HepG2 (cell line): ENCODE data around the gene JKAMP. TPM values are rescaled to one million over a fixed set of nuclear protein-coding genes. Genes with fewer than 3 reads are reported as not detected.

Source experiments
- ATF4 ChIP-seq, 2 experiments: fragments of 450-650 bp in 1 of 2; sonication (generic) in 1 of 2; formaldehyde crosslinking; IDR thresholded peaks; 2 replicates each; pipeline versions ENCODE4 v1.5.0 to v1.8.0; 2020 to 2022; ENCODE audit warnings: mild to moderate bottlenecking in 1 of 2, missing genetic modification reagents in 1 of 2
- CHD2 ChIP-seq: IDR thresholded peaks from 2 replicates; pipeline ENCODE4 v1.6.1; 2011; ENCODE audit warnings: low read depth, low read length, improper control_type of control experiment
- CREB1 ChIP-seq, 2 experiments: fragments of 450-650 bp in 1 of 2; IDR thresholded peaks; 2 replicates each; pipeline ENCODE4 v1.6.1; 2016 to 2017; ENCODE audit warnings: control low read depth in 1 of 2, mild to moderate bottlenecking in 1 of 2, missing compliant biosample characterization in 1 of 2, missing genetic modification characterization in 1 of 2
- KLF11 ChIP-seq: IDR thresholded peaks from 2 replicates; pipeline ENCODE4 v1.6.1; 2016; ENCODE audit warnings: missing compliant biosample characterization
- KLF15 ChIP-seq: sonication (generic); formaldehyde crosslinking; IDR thresholded peaks from 2 replicates; pipeline ENCODE4 v1.8.1; 2023; ENCODE audit warnings: borderline replicate concordance, mild to moderate bottlenecking, inconsistent platforms, missing genetic modification reagents, mixed read lengths
- MAFG ChIP-seq: sonication (generic); formaldehyde crosslinking; IDR thresholded peaks from 2 replicates; pipeline ENCODE4 v1.5.1; 2020; ENCODE audit warnings: mild to moderate bottlenecking, missing genetic modification reagents
- MIER3 ChIP-seq: IDR thresholded peaks from 2 replicates; pipeline ENCODE4 v1.6.1; 2016; ENCODE audit warnings: missing compliant biosample characterization, borderline replicate concordance
- MTF2 ChIP-seq: sonication (generic); formaldehyde crosslinking; IDR thresholded peaks from 2 replicates; pipeline ENCODE4 v1.5.0; 2020; ENCODE audit warnings: missing genetic modification reagents, borderline replicate concordance
- NRL ChIP-seq: sonication (generic); formaldehyde crosslinking; IDR thresholded peaks from 2 replicates; pipeline ENCODE4 v1.5.0; 2020; ENCODE audit warnings: missing genetic modification reagents, mild to moderate bottlenecking, moderate library complexity, borderline replicate concordance
- PAWR ChIP-seq: sonication (generic); formaldehyde crosslinking; IDR thresholded peaks from 2 replicates; pipeline ENCODE4 v1.4.0; 2020; ENCODE audit warnings: missing genetic modification reagents, mild to moderate bottlenecking, borderline replicate concordance
- TARDBP ChIP-seq: sonication (generic); formaldehyde crosslinking; IDR thresholded peaks from 2 replicates; pipeline ENCODE4 v1.8.0; 2022; ENCODE audit warnings: mild to moderate bottlenecking, missing genetic modification reagents
- XRCC5 ChIP-seq: fragments of 200-400 bp; formaldehyde crosslinking; optimal IDR thresholded peaks from 2 replicates; pipeline ENCODE3; 2017; ENCODE audit warnings: mild to moderate bottlenecking, low read length
- ZBTB20 ChIP-seq: sonication (generic); formaldehyde crosslinking; IDR thresholded peaks from 2 replicates; pipeline ENCODE4 v1.8.1; 2023; ENCODE audit warnings: missing genetic modification reagents, low read depth, mild to moderate bottlenecking, borderline replicate concordance
- ZBTB44 ChIP-seq: sonication (generic); formaldehyde crosslinking; IDR thresholded peaks from 2 replicates; pipeline ENCODE4 v1.4.0; 2020; ENCODE audit warnings: missing genetic modification reagents
- ZFAT ChIP-seq: sonication (generic); formaldehyde crosslinking; conservative IDR thresholded peaks from 2 replicates; pipeline ENCODE4 v1.8.1; 2023; ENCODE audit warnings: missing genetic modification reagents, inconsistent platforms
- ZFP36L1 ChIP-seq: sonication (generic); formaldehyde crosslinking; IDR thresholded peaks from 2 replicates; pipeline ENCODE4 v1.8.0; 2022; ENCODE audit warnings: mild to moderate bottlenecking, missing genetic modification reagents, moderate library complexity
- ZFP41 ChIP-seq: sonication (generic); formaldehyde crosslinking; IDR thresholded peaks from 2 replicates; pipeline ENCODE4 v1.4.0; 2020; ENCODE audit warnings: mild to moderate bottlenecking, missing genetic modification reagents, borderline replicate concordance
- ZNF329 ChIP-seq: sonication (generic); formaldehyde crosslinking; IDR thresholded peaks from 2 replicates; pipeline ENCODE4 v1.9.0; 2021; ENCODE audit warnings: low read depth, mild to moderate bottlenecking, missing genetic modification reagents
- ZNF331 ChIP-seq: sonication (generic); formaldehyde crosslinking; IDR thresholded peaks from 2 replicates; pipeline ENCODE4 v1.4.0; 2020; ENCODE audit warnings: missing genetic modification reagents
- ZNF512 ChIP-seq: sonication (generic); formaldehyde crosslinking; IDR thresholded peaks from 2 replicates; pipeline ENCODE4 v1.4.0; 2020; ENCODE audit warnings: mild to moderate bottlenecking, missing genetic modification reagents
- ZNF563 ChIP-seq: sonication (generic); formaldehyde crosslinking; IDR thresholded peaks from 2 replicates; pipeline ENCODE4 v1.8.0; 2022; ENCODE audit warnings: mild to moderate bottlenecking, moderate library complexity, missing genetic modification reagents
- ZNF577 ChIP-seq: sonication (generic); formaldehyde crosslinking; IDR thresholded peaks from 2 replicates; pipeline ENCODE4 v1.4.0; 2020; ENCODE audit warnings: mild to moderate bottlenecking, low read depth, missing genetic modification reagents, borderline replicate concordance
- ZNF616 ChIP-seq: sonication (generic); formaldehyde crosslinking; IDR thresholded peaks from 2 replicates; pipeline ENCODE4 v1.5.0; 2020; ENCODE audit warnings: low read depth, mild to moderate bottlenecking, missing genetic modification reagents
- ZNF691 ChIP-seq: sonication (generic); formaldehyde crosslinking; IDR thresholded peaks from 2 replicates; pipeline ENCODE4 v1.4.0; 2020; ENCODE audit warnings: missing genetic modification reagents, low read depth, mild to moderate bottlenecking, borderline replicate concordance
- polyA plus RNA-seq, 8 experiments: library from polyadenylated mRNA; depleted of rRNA in 3 of 8; stranded (reverse) in 7 of 8; unstranded in 1 of 8; fragments of >200 nt; fragmentation: Illumina TruSeq in 4 of 8; extraction: Trizol in 4 of 8; gene quantifications; 2 replicates each; pipeline versions ENCODE4 v1.2.1 to v1.2.3, GENCODE V29; 2011 to 2016; ENCODE audit warnings: low read depth in 4 of 8, missing spikeins in 1 of 8, mixed read lengths in 1 of 8; ENCODE audit not compliant: insufficient read depth in 1 of 8
- total RNA-seq, 5 experiments: library from RNA; depleted of rRNA; stranded (reverse); fragments of >200 nt; fragmentation: Illumina TruSeq; extraction: Trizol; gene quantifications; 2 replicates each; pipeline ENCODE4 v1.2.3, GENCODE V29; 2016; ENCODE audit warnings: low read depth in 1 of 5

The JKAMP gene
- total and polyA plus RNA-seq, 2 of the 13 experiments (the other 11 are each of a cell fraction or from before 2014, with no cell fraction given) = 56.4 to 135 TPM

GRCh38 chr14:59464486-59465315, 19.6 kb upstream of the JKAMP start (continued):
- TF ChIP-seq KLF15 (CRISPR knock-in tag) = no peak
- no peak; the same call in 1 of the 2 replicates for TF ChIP-seq TARDBP (CRISPR knock-in tag)
- TF ChIP-seq XRCC5 = no peak
- no peak for TF ChIP-seq ZNF331
- TF ChIP-seq ZNF512 (CRISPR knock-in tag) = no peak
- TF ChIP-seq ZBTB20 (CRISPR knock-in tag) = no peak
- TF ChIP-seq ZFAT (CRISPR knock-in tag) = no peak
- TF ChIP-seq ZBTB44 (CRISPR knock-in tag) = no peak
- TF ChIP-seq ZNF616 (CRISPR knock-in tag) = peak; percentile 86; the same call in 1 of the 2 replicates
- TF ChIP-seq ZNF563 (CRISPR knock-in tag) = peak; percentile 77; the same call in 1 of the 2 replicates
- TF ChIP-seq NRL (CRISPR knock-in tag) = no peak
- no peak for TF ChIP-seq CHD2
- TF ChIP-seq ZNF329 = peak; percentile 50; the same call in 1 of the 2 replicates
- TF ChIP-seq ZNF691 (CRISPR knock-in tag) = no peak
- 0 out of 2 replicates have a peak, but pooled peaks have one; percentile 48 for TF ChIP-seq PAWR
- TF ChIP-seq ZFP41 (CRISPR knock-in tag) = no peak
- TF ChIP-seq ZFP36L1 (CRISPR knock-in tag) = no peak
- TF ChIP-seq CREB1 (IDR thresholded peaks at IDR 0.05) = no peak
- TF ChIP-seq CREB1 (CRISPR knock-in tag; IDR thresholded peaks at IDR 0.05) = no peak
- no peak for TF ChIP-seq MAFG
- TF ChIP-seq MIER3 (CRISPR knock-in tag) = no peak
- TF ChIP-seq ZNF577 (CRISPR knock-in tag) = no peak
- no peak for TF ChIP-seq KLF11 (CRISPR knock-in tag)
- peak; percentile 72; the same call in 1 of the 2 replicates for TF ChIP-seq MTF2 (CRISPR knock-in tag)
- no peak for TF ChIP-seq ATF4 (CRISPR knock-in tag; IDR thresholded peaks at IDR 0.05)
